GM12892 (cell line): ENCODE results near the gene MYH3.

ENCODE experiments used
- POLR2A ChIP-seq: IDR thresholded peaks from 2 replicates; pipeline ENCODE4 v1.6.1; 2011; ENCODE audit warnings: low read depth, low read length, control low read depth
- POLR2AphosphoS5 ChIP-seq: IDR thresholded peaks from 2 replicates; pipeline ENCODE4 v1.6.1; 2011; ENCODE audit warnings: low read depth, low read length, control low read depth
- TAF1 ChIP-seq: IDR thresholded peaks from 2 replicates; pipeline ENCODE4 v1.6.1; 2011; ENCODE audit warnings: low read depth, mild to moderate bottlenecking, control low read depth, low read length, borderline replicate concordance

GRCh38 chr17:10629706-10630105 is 27.4 kb downstream of the MYH3 start:
- TF ChIP-seq POLR2AphosphoS5 (no peak), POLR2A (no peak), TAF1 (no peak)
